Activated T-cell treated with anti-CD3 and anti-CD28 coated beads, Interleukin-2, amount 50 U/mL, for 1 hour (primary cell): ENCODE measurements around the gene TRPT1.

ENCODE experiments used
- DNase-seq: peaks from one replicate; pipeline ENCODE4 v3.0.0-alpha.2; 2020

The TRPT1 gene

DNA sequence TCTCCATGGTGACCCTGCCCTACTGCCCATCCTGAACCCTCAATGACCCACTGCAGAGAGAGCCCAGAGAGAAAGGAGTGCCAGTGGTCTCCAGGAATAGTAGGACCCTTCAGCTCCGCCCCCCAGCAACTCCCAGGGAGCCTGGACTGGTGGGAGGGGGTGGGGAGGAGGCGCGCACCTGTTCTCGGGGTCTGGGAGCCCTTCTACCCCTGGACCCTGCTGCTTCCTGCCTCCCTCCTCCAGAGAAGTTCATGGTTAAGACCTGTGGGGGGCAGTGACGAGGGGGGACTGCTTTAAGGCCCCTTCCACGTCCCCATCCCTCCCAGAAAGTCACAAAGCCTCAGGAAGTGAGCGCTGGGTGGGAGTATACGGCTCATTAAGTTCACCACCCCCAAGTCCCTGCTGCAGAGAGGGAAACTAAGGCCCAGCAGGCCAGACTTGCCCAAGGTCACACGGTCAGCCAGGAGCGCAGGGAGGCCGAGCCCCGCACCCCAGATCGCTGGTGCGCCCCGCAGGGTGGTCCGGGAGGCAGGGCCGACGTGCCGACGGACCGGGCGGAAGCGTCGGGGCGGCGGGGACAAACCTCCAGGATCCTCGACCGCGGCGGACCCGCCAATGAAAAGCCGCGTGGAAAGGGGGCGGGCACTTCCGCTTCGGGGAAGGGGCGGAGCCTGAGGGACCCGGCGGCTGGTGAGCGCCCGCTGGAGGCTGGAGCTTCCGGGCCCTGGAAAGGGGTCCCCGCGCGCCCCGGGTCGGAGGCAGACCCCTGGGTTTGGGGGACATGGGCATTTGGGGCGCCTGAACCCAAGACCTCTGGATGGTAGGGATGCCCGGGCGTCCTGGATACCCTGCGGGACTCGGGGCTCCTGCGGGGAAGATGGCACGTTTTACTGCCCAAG is at the start of gene TRPT1, which contains the start of gene NUDT22:
TRPT1 (minus strand) TSS at position 579 of the 899 bp plus-strand sequence; CDS start at position 253, 326 bp downstream.
NUDT22 (plus strand) TSS at position 667 of the 899 bp plus-strand sequence. CDS start 379 bp downstream, outside the sequence.
- DNase-seq = peak; percentile 95

- DNase-seq = no peak
Measured at GRCh38 chr11:64275031-64275800, 49.2 kb upstream of the TRPT1 start.

- DNase-seq = peak; percentile 98
Measured at GRCh38 chr11:64269540-64270220, 43.7 kb upstream of the TRPT1 start.

DNA sequence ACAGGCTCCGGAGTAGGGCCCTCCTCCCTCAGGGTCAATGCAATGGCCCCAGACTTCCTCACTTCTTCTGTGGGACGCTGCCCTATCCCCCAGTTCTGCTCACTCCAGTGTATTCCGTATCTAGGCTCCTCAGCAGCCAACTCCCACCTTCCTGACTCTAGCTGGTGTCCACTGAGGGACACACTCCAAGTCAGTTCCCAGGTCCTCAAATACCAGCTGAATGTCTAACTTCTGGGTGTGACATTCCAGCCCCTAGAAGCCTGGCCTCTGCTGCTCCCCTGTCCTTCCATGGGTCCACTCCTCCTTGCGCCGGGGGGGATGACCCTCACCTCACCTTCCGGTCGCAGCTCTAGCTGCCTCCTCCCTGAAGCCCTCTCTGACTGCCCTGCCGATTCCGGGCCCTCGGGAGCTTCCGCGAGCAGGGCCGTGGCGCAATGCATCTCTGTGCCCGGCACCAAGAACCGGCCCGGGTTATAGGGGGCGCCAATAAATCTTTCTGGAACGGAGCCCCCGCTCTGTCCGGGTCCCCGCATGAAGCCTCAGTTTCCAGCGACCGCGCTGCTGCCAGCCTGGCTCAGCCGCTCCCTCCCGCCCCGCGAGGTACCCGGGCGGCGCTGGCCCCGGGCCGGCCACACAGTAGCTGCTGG is 43.0 kb upstream of the TRPT1 start:
- no peak for DNase-seq

GRCh38 chr11:64268025-64268892 is 42.3 kb upstream of the TRPT1 start:
- no peak for DNase-seq

DNA sequence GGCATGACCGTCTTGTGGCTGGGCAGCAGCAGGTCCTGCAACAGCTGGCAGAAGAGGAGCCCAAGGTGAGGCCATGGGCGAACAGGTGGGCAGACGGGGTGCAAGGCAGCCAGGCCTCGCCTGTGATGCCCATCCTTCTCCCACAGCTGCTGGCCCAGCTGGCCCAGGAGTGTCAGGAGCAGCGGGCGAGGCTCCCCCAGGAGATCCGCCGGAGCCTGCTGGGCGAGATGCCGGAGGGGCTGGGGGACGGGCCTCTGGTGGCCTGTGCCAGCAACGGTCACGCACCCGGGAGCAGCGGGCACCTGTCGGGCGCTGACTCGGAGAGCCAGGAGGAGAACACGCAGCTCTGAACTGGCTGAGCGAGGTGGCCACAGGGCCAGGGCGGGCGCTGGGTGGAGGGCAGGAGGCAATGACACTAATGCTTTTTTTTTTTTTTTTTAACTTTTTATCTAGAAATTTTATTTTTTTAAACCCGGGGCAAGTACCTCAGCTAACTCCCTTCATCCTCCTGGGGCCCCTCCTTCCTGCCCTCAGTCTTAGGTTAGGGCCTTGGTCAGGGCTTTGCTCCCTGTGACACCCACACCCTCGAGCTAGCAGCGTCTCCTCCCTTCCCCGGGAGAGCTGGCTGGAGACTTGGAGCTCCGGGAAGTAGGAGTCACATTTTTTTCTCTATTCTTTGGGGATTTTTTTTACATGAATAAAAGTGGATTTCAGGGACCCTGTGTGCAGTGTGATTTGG is 41.4 kb upstream of the TRPT1 start:
- no peak for DNase-seq

- no peak for DNase-seq
Measured at GRCh38 chr11:64266339-64266738, 40.4 kb upstream of the TRPT1 start.

DNA sequence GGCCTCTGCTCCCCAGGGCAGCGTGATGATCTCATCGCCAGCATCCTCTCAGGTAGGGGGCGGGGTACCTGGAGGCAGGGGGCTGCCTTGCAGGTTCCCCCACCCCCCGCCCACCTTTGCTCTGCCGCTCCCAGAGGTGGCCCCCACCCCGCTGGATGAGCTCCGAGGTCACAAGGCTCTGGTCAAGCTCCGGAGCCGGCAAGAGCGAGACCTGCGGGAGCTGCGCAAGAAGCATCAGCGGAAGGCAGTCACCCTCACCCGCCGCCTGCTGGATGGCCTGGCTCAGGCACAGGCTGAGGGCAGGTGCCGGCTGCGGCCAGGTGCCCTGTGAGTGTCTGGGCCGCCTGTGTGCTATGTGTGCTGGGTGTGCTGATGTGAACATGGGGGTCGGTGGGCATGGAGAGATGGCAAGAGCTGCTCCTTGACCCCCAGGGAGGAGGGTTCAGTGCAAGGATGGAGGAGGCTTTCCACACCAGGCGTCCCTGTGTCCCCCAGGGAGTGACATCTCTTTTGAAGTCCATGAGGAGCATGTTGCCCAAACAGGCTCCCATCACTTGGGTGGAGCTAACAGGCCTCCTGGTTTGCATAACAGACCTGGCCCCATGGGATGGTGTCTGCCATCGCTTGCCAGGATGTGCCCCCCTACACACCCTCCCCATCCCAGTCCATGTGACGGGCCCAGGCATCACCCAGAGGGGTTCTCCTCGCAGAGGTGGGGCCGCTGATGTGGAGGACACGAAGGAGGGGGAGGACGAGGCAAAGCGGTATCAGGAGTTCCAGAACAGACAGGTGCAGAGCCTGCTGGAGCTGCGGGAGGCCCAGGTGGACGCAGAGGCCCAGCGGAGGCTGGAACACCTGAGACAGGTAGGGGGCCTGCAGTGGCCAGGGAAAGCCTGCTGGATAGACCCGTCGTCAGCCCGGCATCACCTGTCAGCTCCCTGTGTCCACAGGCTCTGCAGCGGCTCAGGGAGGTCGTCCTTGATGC is 39.5 kb upstream of the TRPT1 start:
- no peak for DNase-seq

GRCh38 chr11:64264371-64264852 is 38.4 kb upstream of the TRPT1 start:
- DNase-seq = no peak

- no peak for DNase-seq
Measured at GRCh38 chr11:64263947-64264317, 37.9 kb upstream of the TRPT1 start.

DNA sequence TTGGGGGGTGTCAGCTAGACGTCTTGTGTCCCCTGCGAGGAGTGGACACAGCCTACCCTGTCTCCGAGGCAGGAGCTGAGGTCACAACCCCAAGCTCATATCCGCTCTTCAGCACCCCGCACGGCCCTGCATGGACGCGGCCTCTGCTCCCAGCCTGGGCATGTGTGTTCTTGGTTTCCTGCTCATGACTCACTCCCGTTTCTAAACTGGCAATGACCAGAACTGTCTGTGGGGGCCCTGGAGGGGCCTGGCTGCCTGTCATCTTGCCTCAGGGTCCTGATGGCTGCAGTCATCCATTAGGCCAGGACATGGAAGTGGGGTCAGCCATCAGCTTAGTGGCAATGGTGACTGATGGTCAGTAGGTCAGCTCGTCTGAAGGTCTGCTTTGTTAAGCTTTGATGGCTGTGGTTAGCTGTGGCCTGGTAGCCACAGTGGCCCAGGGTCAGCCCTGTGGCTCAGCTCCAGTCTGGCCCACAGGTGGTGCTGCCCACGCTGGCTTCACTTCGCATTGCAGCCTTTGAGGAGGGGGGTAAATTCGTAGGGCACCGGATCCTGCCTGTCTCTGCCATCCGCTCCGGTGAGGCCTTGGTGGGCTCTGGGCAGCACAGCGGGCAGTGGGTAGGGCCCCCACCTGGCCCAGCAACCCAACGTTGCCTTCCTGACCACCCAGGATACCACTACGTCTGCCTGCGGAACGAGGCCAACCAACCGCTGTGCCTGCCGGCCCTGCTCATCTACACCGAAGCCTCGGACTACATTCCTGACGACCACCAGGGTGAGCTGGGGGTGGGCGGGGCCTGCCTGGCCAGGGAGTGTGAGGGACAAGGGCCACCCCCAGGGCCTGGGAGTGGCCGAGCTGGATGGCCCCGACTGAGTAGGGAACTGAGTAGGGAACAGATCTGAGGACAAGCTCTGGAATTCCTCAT is 37.3 kb upstream of the TRPT1 start:
- DNase-seq = no peak

GRCh38 chr11:64262271-64263002 is 36.5 kb upstream of the TRPT1 start:
- no peak for DNase-seq

- no peak for DNase-seq
Measured at GRCh38 chr11:64261556-64262080, 35.6 kb upstream of the TRPT1 start.

- no peak for DNase-seq
Measured at GRCh38 chr11:64260147-64260708, 34.2 kb upstream of the TRPT1 start.

GRCh38 chr11:64259533-64260067 is 33.6 kb upstream of the TRPT1 start:
- no peak for DNase-seq

DNA sequence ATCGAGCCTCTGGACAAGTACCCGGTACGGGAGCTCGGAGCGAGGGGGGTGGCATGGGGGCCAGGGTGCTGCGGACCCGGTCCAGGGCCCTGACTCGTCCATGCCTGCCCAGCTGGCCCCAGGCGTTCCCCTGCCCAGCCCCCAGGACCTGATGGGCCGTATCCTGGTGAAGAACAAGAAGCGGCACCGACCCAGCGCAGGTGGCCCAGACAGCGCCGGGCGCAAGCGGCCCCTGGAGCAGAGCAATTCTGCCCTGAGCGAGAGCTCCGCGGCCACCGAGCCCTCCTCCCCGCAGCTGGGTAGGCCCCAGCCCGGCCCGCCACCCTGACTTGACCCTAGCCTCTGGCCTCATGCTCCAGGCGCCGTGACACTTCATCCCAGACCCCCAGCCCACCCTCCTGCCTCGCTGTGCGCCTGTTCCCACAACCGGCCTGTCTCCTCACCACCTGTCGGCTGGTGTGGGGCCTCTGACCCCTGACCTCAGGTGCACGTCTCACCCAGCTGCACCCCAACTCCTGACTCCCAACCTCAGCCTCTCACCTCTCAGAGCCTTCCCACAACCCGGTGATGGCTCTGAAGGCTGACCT is 33.1 kb upstream of the TRPT1 start:
- DNase-seq = no peak
